Stimulated activated CD8-positive, alpha-beta memory T cell treated with anti-CD3 and anti-CD28 coated beads, Interleukin-2, amount 100 ng/mL, for 1 hour (primary cell): ENCODE data around the gene BTNL2.
A peak's percentile ranks its signal among the peaks of the same experiment; 100 is the strongest.

ENCODE experiments used
- DNase-seq, 2 donors: peaks; one replicate each; pipeline ENCODE4 v3.0.0-alpha.2; 2020; ENCODE audit warnings: low read depth in 2 of 2

The BTNL2 gene

DNA sequence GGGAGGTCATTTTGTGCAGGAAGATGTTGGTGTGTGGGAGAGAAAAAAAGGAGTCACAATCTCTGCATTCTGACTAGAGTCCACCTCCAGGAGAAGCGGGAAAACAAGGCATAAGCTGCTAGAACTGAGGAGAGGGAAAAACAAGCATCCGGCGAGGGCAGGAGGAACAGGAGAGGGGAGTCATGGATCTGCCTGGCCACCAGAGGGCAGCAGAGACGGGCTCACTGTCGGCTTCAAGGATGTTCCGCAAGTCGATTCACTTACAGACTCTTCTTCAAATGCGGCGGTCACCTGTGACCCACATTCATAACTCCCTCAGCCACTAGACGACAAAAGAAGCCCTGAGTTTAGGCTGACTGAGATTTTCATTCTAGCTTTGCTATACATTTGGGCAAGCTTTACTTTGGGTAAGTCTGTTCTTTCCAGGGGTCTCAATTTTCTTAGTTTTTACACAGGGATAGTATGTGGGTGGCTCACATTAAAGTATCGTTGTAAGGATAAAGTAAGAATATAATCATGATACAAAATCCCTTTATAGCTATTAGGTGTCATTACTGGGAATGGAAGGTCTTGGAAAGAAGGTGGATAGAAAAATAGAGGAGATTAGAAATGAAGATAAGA lies 6.6 kb upstream of the BTNL2 start:
- peak; percentile 66 to 71 for DNase-seq

DNA sequence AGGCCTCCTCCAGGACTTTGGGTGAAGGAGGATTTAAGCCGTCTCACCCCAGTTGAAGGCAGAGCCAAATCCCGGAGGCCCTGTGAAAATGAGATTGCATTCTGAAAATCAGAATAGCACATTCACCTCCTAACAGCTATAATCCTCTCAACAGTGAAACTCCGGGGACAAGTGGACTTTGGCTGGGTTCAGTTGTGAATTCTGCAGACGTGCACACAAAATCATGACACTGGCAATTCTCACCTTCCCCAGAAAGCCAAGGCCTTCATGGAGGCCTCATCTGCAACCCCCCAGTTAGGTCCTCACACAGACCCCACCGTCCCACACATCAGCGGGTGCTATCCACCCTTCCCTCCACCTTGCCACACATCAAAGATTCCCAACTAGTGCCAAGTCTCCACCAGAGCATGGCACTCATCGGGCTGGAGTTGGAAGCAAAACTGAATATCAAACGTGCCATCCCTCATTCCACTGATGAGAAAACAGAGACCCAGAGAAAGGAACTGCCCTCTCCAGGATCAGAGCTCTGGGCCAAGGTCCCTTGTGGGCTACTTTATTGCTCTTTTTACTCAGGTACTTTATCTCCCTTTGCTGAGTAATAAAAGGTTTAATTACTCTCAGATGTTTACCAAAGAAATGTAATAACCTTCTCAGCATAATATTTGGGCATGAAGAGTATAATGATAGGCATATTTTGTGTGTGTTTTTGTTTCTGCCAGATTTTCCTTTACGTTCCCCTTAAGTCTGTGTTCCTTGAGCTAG lies 4.8 kb upstream of the BTNL2 start:
- no peak for DNase-seq

DNA sequence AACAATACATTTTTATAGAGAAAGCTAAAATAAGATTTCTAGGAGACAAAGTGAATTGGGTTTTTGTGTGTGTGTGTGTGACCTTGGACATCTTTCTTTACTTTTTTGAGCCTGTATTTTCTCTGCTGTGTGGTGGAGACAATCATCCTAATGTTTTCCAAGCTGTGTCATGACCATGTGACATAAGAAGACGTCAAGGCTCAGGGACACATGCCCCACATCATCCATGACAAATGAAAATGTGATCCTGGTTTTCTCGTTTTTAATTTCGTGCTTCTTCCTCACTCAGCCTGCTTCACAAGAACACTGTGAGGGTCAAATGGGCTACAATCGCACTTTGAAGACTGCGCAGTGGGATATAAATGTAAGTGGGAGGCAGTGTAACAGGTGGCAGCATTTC lies 3.9 kb upstream of the BTNL2 start:
- no peak for DNase-seq

DNA sequence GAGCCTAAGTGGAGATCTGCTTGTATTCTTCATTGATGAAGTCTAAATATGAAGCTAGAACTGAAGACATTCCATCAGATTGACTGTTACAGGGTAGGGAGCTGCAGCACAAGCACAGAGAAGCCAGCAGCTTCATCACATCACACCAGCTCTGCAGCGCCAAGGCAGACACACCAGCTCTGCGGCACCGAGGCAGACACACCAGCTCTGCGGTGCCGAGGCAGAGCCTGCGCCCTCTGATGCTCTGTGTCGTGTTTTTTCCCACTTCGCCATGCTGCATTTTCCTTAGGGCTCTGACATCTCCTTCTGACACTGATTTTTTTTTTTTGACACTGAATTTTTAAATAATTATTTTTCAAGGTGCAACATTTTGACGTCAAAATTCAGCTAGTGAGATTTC lies 784 bp downstream of the BTNL2 start:
- DNase-seq, result no peak

DNA sequence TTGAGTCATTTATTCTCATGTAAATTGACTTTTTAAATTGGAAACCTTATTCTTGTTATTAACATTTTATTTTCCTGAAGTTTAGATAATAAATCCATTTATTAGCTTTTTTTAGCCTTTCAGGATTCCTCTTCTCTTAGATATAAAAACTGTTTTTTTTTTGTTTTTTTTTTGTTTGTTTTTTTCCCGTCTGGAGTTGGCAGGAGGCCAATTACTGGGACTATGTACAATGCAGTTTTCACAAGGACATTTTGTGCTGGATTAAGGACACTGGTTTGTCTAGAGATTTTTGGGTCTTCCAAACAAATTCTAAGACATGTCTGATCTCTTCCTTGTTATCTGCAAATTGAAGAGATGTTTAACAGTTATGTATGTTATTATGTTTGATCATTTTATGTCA lies 1.3 kb downstream of the BTNL2 start:
- DNase-seq, result no peak

DNA sequence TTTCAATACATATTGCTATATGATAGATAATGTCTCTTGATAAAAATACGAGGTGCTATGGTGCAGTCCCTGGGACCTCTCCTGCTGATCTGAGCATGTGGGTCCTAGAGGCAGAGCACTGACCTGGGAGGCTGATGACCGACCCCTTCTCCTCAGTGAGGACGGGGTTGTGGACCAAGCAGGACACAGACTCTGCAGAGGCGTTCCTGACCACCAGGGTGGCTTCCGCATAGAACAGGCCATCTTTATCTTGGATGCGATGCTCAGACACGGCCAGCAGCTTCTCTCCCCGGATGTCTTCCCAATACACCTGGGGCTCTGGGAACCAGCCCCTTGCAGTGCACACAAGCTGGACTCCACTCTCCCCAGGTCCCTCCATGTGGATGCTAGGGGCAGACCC lies 4.2 kb downstream of the BTNL2 start:
- no peak for DNase-seq

DNA sequence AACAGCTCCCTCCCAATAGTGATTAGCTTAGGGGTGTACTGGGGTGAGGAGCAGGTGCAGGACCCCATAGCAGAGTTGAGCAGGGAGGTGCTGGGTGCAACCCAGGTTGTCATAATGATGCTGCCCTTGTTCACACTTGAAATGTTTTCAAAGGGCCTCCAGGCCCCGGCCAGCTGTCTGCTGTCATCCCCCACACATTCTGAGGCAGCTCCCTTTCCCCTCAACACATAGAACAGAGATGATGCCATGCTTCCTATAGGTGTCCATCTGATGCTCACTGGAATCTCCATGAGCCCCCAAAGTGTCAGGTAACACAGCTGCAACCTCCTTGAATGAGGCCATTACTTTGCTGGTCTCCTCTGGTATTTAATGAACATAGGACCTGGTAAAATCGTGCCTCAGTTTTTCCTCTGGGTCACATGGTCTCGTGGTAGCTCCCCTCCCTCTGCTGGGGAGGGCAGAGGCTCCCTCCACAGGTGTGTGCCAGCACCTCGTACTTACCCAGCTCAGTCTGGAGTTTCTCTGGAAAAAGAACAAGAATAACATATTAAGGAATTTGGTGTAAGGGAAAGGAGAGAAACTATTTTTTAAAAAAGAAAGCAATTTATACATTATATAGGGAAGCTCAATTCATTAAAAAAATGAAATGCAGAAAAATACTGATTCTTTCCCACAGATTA lies 5.6 kb downstream of the BTNL2 start:
- DNase-seq, result no peak

DNA sequence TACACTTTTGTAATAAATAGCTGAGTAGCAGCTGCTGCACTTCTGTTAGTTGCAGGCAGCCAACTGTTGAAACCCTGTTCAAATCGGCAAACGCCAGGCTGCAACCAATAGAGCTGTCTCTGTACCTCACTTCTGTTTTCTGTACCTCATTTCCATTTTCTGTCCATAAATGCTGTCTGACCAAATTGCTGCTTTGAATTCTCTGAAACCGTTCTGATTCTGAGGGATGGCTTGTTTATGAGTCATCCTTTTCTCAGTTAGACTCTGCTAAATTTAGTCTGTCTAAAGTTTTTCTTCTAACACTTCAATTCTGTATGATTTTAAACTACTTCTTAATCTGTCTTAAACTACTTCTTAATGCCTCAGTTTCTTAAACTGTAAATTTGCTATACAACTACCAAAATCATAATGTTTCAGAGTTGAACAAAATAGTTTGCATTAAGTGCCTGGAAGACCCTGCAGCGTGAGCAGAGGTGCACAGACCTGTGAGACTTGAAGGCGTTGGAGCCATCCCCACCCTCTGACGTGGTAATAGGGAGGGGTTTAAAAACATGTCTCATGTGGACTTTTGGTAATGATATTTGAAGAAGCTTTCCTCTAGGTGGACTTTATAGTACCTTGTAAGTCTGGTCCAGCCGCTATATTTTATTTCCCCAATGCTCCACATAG lies 9.6 kb downstream of the BTNL2 start:
- DNase-seq, result no peak

DNA sequence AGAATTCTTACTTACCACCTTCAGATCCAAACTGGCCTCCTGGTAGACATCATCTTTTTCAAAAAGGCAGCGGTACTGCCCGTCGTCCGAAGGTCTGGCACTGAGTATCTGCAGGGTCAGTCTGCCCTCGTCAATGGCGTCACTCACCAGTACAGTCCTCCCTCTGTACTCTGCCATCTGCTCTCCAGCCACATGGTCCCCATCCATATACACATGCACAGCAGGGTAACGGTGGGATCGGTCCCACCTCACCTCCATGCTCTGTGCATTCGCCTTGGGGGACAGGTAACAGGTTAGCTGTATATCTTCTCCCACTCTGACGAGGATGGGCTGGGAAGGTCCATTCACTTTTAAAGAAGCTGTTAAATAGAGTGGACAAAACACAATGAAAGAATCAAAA lies 11.0 kb downstream of the BTNL2 start:
- no peak for DNase-seq

DNA sequence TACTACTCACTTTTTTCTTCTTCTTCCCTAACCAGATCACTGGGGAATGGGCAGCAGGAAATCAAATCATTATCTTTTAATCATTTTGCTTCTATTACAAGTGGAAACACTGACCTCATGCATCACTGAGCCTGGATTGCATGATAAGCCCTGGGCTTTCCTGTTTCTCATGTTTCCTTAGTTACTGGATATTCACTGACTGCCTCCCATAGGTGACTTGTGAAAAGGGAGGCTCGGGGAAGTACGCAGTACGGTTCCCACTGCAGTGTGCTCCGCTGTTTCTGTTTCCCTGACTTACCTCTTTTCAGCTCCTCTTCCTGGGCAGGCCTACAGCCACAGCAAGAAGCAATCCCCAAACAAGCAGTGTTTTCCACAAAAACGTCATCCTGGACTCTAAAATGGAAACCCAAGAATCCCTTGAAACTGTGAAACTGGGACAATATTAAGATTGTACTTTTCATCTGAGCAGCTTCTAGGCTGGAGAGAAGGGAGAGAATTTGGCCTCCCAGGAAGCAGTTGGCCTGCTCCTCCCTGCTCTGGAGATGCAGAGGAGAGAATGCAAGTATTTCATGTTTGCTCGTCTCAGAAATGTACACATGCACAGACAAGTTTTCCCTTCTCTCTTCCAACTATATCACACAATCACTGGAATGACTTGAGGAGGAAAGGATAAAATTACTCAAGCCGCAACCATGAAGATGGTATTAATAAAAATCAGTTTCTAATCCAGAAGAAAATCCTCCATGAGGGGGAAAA lies 13.1 kb downstream of the BTNL2 start:
- no peak for DNase-seq

DNA sequence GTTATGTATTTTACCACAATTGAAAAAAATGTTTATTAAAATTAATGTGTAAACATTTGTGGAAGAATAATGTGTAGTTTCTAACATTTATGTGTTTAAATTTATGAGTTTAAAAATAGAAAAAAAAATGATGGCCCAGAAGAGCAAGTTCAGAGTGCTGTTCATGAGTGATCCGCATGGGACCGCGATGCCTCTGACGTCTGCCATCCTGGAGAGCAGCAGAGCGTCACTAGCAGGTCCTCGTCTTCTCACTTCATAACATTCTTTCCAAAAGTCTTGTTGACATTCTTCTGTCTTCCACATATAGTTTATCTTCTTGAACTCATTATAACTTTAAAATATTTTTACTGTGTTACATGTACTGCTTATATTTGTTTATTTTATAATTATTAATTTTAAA lies 15.5 kb downstream of the BTNL2 start:
- no peak for DNase-seq

DNA sequence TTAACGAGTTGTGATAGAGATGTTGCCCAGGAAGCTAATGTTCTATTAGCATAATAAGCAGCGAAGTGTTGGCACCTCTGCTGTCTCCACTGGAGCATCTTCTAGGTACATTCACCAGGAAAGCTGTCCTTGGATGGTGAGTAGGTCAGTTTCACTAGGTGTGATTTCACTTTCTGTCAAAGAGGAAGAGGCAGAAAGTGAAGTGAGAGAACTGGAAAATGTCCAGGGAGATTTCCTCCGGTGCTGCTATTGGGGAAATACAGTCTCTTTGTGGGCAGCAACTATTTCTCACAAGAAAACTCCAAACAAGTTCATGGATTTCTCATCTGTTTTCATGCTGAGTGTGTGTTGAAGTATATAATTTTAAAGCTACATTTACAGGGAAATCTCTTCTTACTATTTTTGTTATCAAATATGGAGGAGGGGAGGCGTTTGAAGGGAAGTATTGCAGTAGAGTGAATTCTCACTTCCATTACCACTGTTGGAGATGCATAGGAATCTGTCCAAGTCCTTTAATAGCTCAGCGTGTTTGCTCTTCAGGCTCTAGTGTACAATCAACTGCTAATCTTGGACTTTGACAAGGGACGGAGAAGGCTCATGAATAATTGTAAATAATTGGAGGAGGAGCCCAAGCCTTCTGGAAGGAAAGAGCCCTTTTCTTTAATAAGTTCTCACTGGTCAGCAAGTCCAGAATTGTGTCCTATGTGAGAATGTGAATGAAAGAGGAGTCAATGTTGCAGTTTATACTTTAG lies 19.2 kb downstream of the BTNL2 start:
- no peak for DNase-seq

DNA sequence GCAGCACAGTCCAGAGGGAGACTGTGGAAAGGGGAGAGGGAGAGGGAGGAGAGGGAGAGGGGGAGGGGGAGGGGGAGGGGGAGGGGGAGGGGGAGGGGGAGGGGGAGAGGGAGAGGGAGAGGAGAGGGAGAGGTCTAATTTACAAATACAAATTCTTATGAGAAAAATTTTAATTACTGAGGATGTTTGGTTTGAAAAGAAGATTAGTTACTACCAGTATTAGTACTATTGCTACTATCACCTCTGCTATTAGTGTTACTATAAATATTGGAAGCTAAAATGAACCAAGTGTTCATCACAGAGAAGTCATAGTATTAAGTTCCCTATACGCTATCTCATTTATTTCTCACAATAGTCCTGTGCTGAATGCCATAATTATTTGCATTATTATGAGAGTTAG lies 20.9 kb downstream of the BTNL2 start:
- no peak for DNase-seq

DNA sequence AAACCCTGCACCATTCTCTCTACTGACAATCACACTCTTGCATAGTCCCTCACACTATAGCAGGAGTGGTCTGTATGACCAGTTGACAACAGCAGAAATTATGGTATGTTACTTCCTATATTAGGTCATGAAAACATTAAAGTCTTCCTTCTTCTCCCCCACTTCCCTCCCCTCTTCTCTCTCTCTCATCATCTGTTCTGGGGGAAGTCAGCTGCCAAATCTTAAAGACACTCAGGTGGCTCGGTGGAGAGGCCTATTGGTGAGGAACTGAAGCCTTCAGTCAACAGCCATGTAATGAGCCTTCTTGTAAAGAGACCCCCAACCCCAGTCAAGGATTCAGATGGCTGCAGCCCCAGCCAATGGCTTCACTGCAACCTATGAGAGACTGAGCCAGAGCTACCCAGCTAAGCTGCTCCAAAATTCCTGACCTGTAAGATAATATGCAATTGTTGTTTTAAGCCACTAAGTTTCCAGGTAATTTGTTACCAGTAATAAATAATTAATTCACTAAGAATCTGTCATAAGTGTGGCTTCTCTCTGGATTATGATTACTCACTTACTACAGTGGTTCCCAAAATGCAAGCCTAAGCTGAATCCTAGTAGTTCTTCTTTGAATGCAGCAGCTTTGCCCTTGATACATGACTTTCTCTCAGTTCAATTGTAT lies 24.1 kb downstream of the BTNL2 start:
- DNase-seq, result no peak

DNA sequence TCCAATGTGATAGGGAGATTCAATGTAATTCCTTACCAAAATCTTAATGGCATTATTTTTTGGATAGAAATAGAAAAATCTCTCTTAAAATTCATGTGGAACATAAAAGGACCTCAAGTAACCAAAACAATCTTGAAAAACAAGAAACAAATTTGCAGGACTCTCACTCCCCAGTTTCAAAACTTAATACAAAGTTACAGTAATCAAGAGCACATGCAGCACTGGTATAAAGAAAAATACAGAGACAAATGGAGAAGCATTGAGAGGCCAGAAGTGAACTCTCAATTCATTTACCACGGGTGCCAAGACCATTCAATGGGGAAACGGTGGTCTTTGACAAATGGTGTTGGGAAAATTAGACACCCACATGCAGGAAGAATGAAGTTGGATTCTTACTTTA lies 27.4 kb downstream of the BTNL2 start:
- no peak for DNase-seq

DNA sequence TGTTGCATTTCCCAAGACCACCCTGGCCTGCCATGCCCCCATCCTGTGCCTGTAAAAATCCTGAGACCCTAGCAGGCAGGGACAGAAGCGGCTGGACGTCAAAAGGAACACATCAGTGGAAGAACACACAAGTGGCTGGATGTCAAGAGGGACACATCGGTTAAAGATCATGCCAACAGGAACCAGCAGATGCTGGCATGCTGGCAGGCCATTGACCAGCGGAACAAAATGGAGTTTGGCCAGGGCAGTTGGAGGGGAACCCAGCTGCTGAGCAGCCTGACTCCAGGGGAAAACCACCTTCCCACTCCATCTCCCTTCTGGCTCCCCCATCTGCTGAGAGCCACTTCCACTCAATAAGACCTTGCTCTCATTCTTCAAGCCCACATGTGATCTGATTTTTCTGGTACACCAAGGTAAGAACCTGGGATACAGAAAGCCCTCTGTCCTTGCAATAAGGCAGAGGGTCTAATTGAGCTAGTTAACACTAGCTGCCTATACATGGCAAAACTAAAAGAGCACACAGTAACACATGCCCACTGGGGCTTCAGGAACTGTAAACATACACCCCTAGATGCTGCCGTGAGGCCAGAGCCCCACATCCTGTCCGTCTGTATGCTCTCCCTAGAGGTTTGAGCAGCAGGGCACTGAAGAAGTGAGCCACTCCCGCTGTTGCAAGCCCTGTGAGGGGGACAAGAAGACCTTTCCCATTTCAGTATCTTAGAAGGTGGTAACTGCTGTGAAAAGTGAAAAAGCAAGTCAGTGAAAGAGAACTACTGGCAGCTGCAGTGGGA lies 31.0 kb downstream of the BTNL2 start:
- no peak for DNase-seq

DNA sequence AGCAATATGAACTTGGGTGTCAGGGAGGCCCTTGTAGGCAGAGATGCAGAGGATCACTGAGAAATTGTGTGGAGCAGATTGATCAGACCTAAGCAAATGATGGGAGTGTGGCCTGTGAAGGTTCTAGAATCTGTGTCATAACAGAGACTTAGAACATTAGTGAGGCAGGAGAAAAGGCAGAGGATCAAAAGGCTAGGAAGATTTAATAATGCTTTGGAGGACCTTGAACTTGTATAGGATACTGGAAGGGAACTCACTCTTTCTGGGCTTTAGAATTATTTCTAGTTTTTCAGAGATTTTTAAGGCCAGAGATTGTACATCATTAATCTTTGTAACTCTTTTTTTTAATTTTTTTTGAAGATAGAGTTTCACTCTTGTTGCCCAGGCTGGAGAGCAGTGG lies 35.2 kb downstream of the BTNL2 start, which contains the start of gene TSBP1:
TSS of gene TSBP1 (minus strand) at position 101 of the 400 bp plus-strand sequence. CDS start 197 bp downstream, outside the sequence.
- no peak for DNase-seq

DNA sequence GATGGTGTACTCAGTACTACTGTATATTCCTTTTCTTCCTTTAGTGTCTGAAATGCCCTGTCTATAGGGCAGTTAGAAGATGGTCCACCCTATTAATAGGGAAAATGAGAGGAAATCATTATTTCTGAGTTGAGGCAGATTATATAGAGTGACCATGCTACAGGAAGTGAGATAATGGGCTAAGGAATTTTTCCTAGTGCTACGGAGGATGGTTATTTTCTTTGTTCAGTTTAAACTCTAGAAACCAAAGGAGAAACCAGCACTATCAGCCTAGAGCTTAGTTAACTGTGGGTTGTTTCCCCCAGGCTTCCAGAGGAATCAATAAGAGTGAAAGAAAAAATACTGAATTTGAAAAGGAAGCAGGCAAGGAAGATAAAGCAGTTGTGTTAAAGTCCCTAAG lies 35.8 kb downstream of the BTNL2 start:
- DNase-seq, result no peak

DNA sequence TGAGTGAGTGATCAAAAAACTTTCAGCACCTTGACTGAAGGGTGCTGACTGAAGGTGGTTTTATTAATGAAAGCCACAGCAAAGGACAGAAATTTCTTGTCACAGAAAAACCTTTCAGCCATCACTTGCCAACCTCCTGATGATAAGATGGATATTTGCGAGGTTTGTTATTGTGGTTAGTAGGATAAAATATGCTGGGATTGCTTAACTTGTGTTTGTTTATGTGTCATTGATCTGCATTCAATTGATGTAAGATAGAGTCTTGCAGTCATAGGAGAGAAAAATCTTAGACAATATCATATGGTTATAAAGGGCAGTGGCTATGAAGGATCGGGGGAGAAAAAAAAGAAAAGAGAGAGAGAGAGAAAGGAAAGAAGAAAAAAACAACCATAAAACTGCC lies 36.5 kb downstream of the BTNL2 start:
- DNase-seq, result no peak

DNA sequence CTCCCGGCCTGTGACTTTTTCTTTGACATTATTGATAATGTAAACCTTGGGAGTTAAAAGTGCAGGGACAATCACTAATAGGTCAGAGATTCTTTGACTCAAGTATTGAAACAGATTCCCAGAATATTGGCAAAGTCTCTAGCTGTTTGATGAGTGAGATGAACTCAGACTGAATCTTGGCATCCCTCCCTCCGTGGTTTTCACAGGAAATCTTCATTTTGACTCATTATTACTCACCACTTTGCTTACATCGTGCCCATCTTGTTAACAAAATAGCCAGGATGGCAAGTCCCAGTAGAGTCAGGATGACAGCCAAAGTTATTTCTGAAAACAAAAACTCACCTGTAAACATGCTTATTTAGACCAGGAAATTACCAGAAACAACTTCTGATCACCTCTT lies 37.3 kb downstream of the BTNL2 start:
- DNase-seq, result no peak
